IMR-90 (cell line): ENCODE data around the gene GRID1. TPM values are rescaled to one million over a fixed set of nuclear protein-coding genes. Genes with fewer than 3 reads are reported as not detected.

Source experiments
- ATAC-seq: fragments of 200-7000 bp; cut with Tn5 transposase; 2 replicates; pipeline ENCODE4 v1.9.1; 2020; ENCODE audit warnings: low read depth, mild to moderate bottlenecking, moderate library complexity
- BruUV-seq: library from RNA; stranded (reverse); fragments of 400-500 nt; replicated peaks from 2 replicates; lab custom pipeline; 2021; lab: Mats Ljungman, UMichigan
- CTCF ChIA-PET: fragments of 300-600 bp; formaldehyde crosslinking; extraction: SDS; loops from one replicate; lab custom pipeline; 2021; ENCODE audit warnings: antibody characterized with exemption; lab: Yijun Ruan, JAX
- POLR2A ChIA-PET: fragments of 300-600 bp; sonication (Branson Sonifier 250); formaldehyde crosslinking; loops from one replicate; lab custom pipeline; 2022; ENCODE audit warnings: antibody characterized with exemption; ENCODE audit not compliant: unreplicated experiment; lab: Charles Lee
- DNase-seq: peaks from one replicate; pipeline ENCODE4 v3.0.0; 2013
- H2AFZ ChIP-seq: replicated peaks from 2 replicates; pipeline ENCODE3; 2013; ENCODE audit warnings: low read length, mild to moderate bottlenecking; ENCODE audit not compliant: poor library complexity
- H2AK5ac ChIP-seq: 2 replicates; pipeline ENCODE4 v1.6.1; 2013; ENCODE audit warnings: low read depth, low read length, inconsistent platforms
- H2AK9ac ChIP-seq: replicated peaks from 2 replicates; pipeline ENCODE3; 2013; ENCODE audit warnings: mild to moderate bottlenecking, low read depth, low read length, moderate library complexity; ENCODE audit not compliant: poor library complexity
- H2BK120ac ChIP-seq: 2 replicates; pipeline ENCODE4 v1.6.1; 2013; ENCODE audit warnings: low read depth, low read length, inconsistent platforms
- H2BK15ac ChIP-seq: 3 replicates; pipeline ENCODE4 v1.6.1; 2013; ENCODE audit warnings: low read depth, low read length, inconsistent platforms
- H2BK20ac ChIP-seq: 2 replicates; pipeline ENCODE4 v1.6.1; 2013; ENCODE audit warnings: low read depth, mild to moderate bottlenecking, inconsistent platforms, low read length, moderate library complexity
- H2BK5ac ChIP-seq: 2 replicates; pipeline ENCODE4 v1.6.1; 2013; ENCODE audit warnings: mild to moderate bottlenecking, low read depth, low read length, inconsistent platforms; ENCODE audit not compliant: poor library complexity, severe bottlenecking
- H3K14ac ChIP-seq: replicated peaks from 2 replicates; pipeline ENCODE4 v1.6.1; 2013; ENCODE audit warnings: low read depth, low read length, inconsistent platforms
- H3K18ac ChIP-seq: 2 replicates; pipeline ENCODE4 v1.6.1; 2013; ENCODE audit warnings: low read depth, low read length, control low read depth
- H3K23ac ChIP-seq: 2 replicates; pipeline ENCODE4 v1.6.1; 2013; ENCODE audit warnings: low read depth, low read length, inconsistent platforms
- H3K27ac ChIP-seq: 2 replicates; pipeline ENCODE4 v1.5.1; 2013; ENCODE audit warnings: mild to moderate bottlenecking, control low read depth, low read length; ENCODE audit not compliant: insufficient read depth
- H3K27me3 ChIP-seq: 2 replicates; pipeline ENCODE4 v1.6.1; 2013; ENCODE audit warnings: low read length; ENCODE audit not compliant: control insufficient read depth, insufficient read depth
- H3K36me3 ChIP-seq: 2 replicates; pipeline ENCODE4 v1.6.1; 2013; ENCODE audit warnings: low read length, mixed read lengths; ENCODE audit not compliant: control insufficient read depth, insufficient read depth
- H3K4ac ChIP-seq: 2 replicates; pipeline ENCODE4 v1.6.1; 2013; ENCODE audit warnings: low read depth, low read length, inconsistent platforms
- H3K4me1 ChIP-seq: 2 replicates; pipeline ENCODE4 v1.6.1; 2013; ENCODE audit warnings: low read length, mixed read lengths; ENCODE audit not compliant: control insufficient read depth, insufficient read depth
- H3K4me2 ChIP-seq: 2 replicates; pipeline ENCODE4 v1.6.1; 2013; ENCODE audit warnings: low read depth, mild to moderate bottlenecking, control low read depth, low read length, moderate library complexity
- H3K4me3 ChIP-seq: 2 replicates; pipeline ENCODE4 v1.5.1; 2013; ENCODE audit warnings: low read depth, mild to moderate bottlenecking, control low read depth, low read length, moderate library complexity; ENCODE audit not compliant: insufficient read depth
- H3K56ac ChIP-seq: 2 replicates; pipeline ENCODE4 v1.6.1; 2013; ENCODE audit warnings: low read length, inconsistent platforms; ENCODE audit not compliant: insufficient read depth; ENCODE audit errors: extremely low read depth
- H3K79me1 ChIP-seq, 2 experiments: 2 replicates each; pipeline ENCODE4 v1.6.1; 2013; ENCODE audit warnings: low read length in 2 of 2, inconsistent platforms in 1 of 2, low read depth in 1 of 2
- H3K9ac ChIP-seq: 2 replicates; pipeline ENCODE4 v1.6.1; 2013; ENCODE audit warnings: low read depth, low read length, control low read depth
- H3K9me1 ChIP-seq: 2 replicates; pipeline ENCODE4 v1.6.1; 2013; ENCODE audit warnings: low read length, inconsistent platforms; ENCODE audit not compliant: insufficient read depth
- H3K9me3 ChIP-seq: 2 replicates; pipeline ENCODE4 v1.6.1; 2013; ENCODE audit warnings: low read length; ENCODE audit not compliant: control insufficient read depth, insufficient read depth
- H4K20me1 ChIP-seq: 2 replicates; pipeline ENCODE4 v1.6.1; 2013; ENCODE audit warnings: low read length, inconsistent platforms; ENCODE audit not compliant: insufficient read depth
- H4K5ac ChIP-seq: 2 replicates; pipeline ENCODE4 v1.6.1; 2013; ENCODE audit warnings: mild to moderate bottlenecking, low read depth, low read length, control low read depth
- H4K8ac ChIP-seq, 2 experiments: 2 replicates each; pipeline ENCODE4 v1.6.1; 2013; ENCODE audit warnings: low read depth in 2 of 2, low read length in 2 of 2, control low read depth in 1 of 2, inconsistent platforms in 1 of 2
- H4K91ac ChIP-seq: 2 replicates; pipeline ENCODE4 v1.6.1; 2013; ENCODE audit warnings: low read depth, low read length, inconsistent platforms; ENCODE audit not compliant: insufficient read depth
- BHLHE40 ChIP-seq: fragments of 150-350 bp; IDR thresholded peaks from 2 replicates; pipeline ENCODE4 v1.6.1; 2016; ENCODE audit warnings: mild to moderate bottlenecking, low read depth, low read length
- CEBPB ChIP-seq: IDR thresholded peaks from 2 replicates; pipeline ENCODE4 v1.6.1; 2012; ENCODE audit warnings: low read depth, low read length, improper control_type of control experiment
- FOS ChIP-seq: fragments of 150-350 bp; IDR thresholded peaks from 2 replicates; pipeline ENCODE4 v1.6.1; 2016; ENCODE audit warnings: low read depth, low read length
- MAFK ChIP-seq: IDR thresholded peaks from 2 replicates; pipeline ENCODE4 v1.6.1; 2012; ENCODE audit warnings: low read depth, low read length, improper control_type of control experiment
- MAZ ChIP-seq: IDR thresholded peaks from 2 replicates; pipeline ENCODE4 v1.6.1; 2012; ENCODE audit warnings: low read depth, mild to moderate bottlenecking, low read length, improper control_type of control experiment, moderate library complexity, borderline replicate concordance
- MXI1 ChIP-seq: IDR thresholded peaks from 2 replicates; pipeline ENCODE4 v1.6.1; 2012; ENCODE audit warnings: low read depth, mild to moderate bottlenecking, low read length, moderate library complexity, borderline replicate concordance
- NFE2L2 ChIP-seq: fragments of 150-350 bp; IDR thresholded peaks from 2 replicates; pipeline ENCODE4 v1.6.1; 2016; ENCODE audit warnings: low read depth, mild to moderate bottlenecking, low read length
- RCOR1 ChIP-seq: IDR thresholded peaks from 2 replicates; pipeline ENCODE4 v1.6.1; 2012; ENCODE audit warnings: mild to moderate bottlenecking, low read length, improper control_type of control experiment; ENCODE audit not compliant: insufficient replicate concordance
- SMC3 ChIP-seq: fragments of 150-350 bp; IDR thresholded peaks from 2 replicates; pipeline ENCODE4 v1.6.1; 2016; ENCODE audit warnings: low read depth, mild to moderate bottlenecking, antibody characterized with exemption, low read length, moderate library complexity
- WGBS, 2 experiments: methylation state at CpG; one replicate each; pipeline versions ENCODE4 v1.1.5 to v1.1.7; 2013; ENCODE audit warnings: missing lambda C conversion rate in 2 of 2; ENCODE audit not compliant: insufficient read length in 1 of 2; ENCODE audit errors: extremely low coverage in 2 of 2; 5-methylcytosine and 5-hydroxymethylcytosine counted together
- dilution Hi-C: fragments of 300-500 bp; cut with HindIII; formaldehyde crosslinking; loops from one replicate; pipeline ENCODE4 v1.14.3; 2018; ENCODE audit warnings: low sequenced_read_pairs; ENCODE audit not compliant: unreplicated experiment
- in situ Hi-C: fragments of 300-500 bp; cut with MboI; formaldehyde crosslinking; loops from 3 replicates; pipeline ENCODE4 v1.14.3; 2019; ENCODE audit warnings: low sequenced_read_pairs, inconsistent platforms, mixed read lengths
- intact Hi-C: fragments of 100-400 bp; cut with micrococcal nuclease; formaldehyde crosslinking; loops from 2 replicates; pipeline ENCODE4 v1.10.0; 2022
- polyA plus RNA-seq, 3 experiments: library from polyadenylated mRNA; depleted of rRNA; stranded (reverse); fragments of >200 nt; gene quantifications; 2 replicates each; pipeline ENCODE4 v1.2.3, GENCODE V29; 2012; ENCODE audit warnings: low replicate concordance in 1 of 3
- total RNA-seq: library from RNA; depleted of rRNA; stranded (reverse); fragments of >200 nt; gene quantifications from 2 replicates; pipeline ENCODE4 v1.2.3, GENCODE V29; 2012
- TF ChIP-seq, protein P1 (sequence below): fragments of 150-350 bp; IDR thresholded peaks from 2 replicates; pipeline ENCODE4 v1.6.1; 2016; ENCODE audit warnings: low read depth, mild to moderate bottlenecking, low read length, moderate library complexity, borderline replicate concordance
- TF ChIP-seq, protein P2 (sequence below): fragments of 150-350 bp; IDR thresholded peaks from 2 replicates; pipeline ENCODE4 v1.6.1; 2017; ENCODE audit warnings: mild to moderate bottlenecking, antibody characterized with exemption, low read length, low read depth

The GRID1 gene
- total and polyA plus RNA-seq, 2 of the 4 experiments (the other 2 are of a cell fraction): not detected

GRCh38 chr10:86057708-86058107, 308.9 kb downstream of the GRID1 start:
- CTCF ChIA-PET: no interaction called here
- H3K9me1 ChIP-seq: no peaks in the 10 kb centered on the region
- no peak overlapping the region for H3K9ac ChIP-seq
- no peak overlapping the region for H3K23ac ChIP-seq
- no peak overlapping the region for H2BK120ac ChIP-seq
- no peak overlapping the region for H3K18ac ChIP-seq
- no peak overlapping the region for H2AK5ac ChIP-seq
- no peak overlapping the region for H2BK15ac ChIP-seq
- no peaks in the 10 kb centered on the region for H4K20me1 ChIP-seq
- H3K4me3 ChIP-seq: no peak overlapping the region
- H3K4me2 ChIP-seq: no peak overlapping the region
- peaks cover 7% of the 10 kb centered on the region; the same call in 1 of the 2 replicates for H3K9me3 ChIP-seq
- POLR2A ChIA-PET: no interaction called here
- 58% methylated on average over 3 of the region's 5 CpGs; no CpG with 5 or more reads in 1 of the 2 experiments for WGBS, 2 experiments
- no peak overlapping the region for H3K4ac ChIP-seq
- TF ChIP-seq MAZ: no peak
- TF ChIP-seq RCOR1: no peak
- TF ChIP-seq, protein P1, sequence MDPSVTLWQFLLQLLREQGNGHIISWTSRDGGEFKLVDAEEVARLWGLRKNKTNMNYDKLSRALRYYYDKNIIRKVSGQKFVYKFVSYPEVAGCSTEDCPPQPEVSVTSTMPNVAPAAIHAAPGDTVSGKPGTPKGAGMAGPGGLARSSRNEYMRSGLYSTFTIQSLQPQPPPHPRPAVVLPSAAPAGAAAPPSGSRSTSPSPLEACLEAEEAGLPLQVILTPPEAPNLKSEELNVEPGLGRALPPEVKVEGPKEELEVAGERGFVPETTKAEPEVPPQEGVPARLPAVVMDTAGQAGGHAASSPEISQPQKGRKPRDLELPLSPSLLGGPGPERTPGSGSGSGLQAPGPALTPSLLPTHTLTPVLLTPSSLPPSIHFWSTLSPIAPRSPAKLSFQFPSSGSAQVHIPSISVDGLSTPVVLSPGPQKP: no peak
- TF ChIP-seq MXI1: no peak
- no peak for TF ChIP-seq BHLHE40
- TF ChIP-seq CEBPB: no peak
- TF ChIP-seq SMC3: no peak
- no peak for TF ChIP-seq NFE2L2
- TF ChIP-seq, protein P2, sequence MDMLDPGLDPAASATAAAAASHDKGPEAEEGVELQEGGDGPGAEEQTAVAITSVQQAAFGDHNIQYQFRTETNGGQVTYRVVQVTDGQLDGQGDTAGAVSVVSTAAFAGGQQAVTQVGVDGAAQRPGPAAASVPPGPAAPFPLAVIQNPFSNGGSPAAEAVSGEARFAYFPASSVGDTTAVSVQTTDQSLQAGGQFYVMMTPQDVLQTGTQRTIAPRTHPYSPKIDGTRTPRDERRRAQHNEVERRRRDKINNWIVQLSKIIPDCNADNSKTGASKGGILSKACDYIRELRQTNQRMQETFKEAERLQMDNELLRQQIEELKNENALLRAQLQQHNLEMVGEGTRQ: no peak
- no peak for TF ChIP-seq FOS
- no peak for TF ChIP-seq MAFK
- BruUV-seq: no TSS peak
- H3K79me1 ChIP-seq: no peaks in the 10 kb centered on the region
- in situ Hi-C loops (no loop called here), intact Hi-C loops (no loop called here), dilution Hi-C loops (no loop called here)
- H3K36me3 ChIP-seq: no peaks in the 10 kb centered on the region
- DNase-seq: no peak
- H3K4me1 ChIP-seq: no peaks in the 10 kb centered on the region
- H2BK5ac ChIP-seq: no peak overlapping the region
- no peak overlapping the region for H4K8ac ChIP-seq
- H4K91ac ChIP-seq: no peak overlapping the region
- ATAC-seq: no peak
- no peak overlapping the region for H2BK20ac ChIP-seq
- H4K5ac ChIP-seq: no peak overlapping the region
- no peak overlapping the region for H3K14ac ChIP-seq
- H3K27me3 ChIP-seq: no peaks in the 10 kb centered on the region
- H2AK9ac ChIP-seq: no peak overlapping the region
- no peak overlapping the region for H3K27ac ChIP-seq
- no peak overlapping the region for H3K56ac ChIP-seq
- H2AFZ ChIP-seq: no peak overlapping the region
